ENCODE measurements around the gene SMIM14.

Gene SMIM14

DNA sequence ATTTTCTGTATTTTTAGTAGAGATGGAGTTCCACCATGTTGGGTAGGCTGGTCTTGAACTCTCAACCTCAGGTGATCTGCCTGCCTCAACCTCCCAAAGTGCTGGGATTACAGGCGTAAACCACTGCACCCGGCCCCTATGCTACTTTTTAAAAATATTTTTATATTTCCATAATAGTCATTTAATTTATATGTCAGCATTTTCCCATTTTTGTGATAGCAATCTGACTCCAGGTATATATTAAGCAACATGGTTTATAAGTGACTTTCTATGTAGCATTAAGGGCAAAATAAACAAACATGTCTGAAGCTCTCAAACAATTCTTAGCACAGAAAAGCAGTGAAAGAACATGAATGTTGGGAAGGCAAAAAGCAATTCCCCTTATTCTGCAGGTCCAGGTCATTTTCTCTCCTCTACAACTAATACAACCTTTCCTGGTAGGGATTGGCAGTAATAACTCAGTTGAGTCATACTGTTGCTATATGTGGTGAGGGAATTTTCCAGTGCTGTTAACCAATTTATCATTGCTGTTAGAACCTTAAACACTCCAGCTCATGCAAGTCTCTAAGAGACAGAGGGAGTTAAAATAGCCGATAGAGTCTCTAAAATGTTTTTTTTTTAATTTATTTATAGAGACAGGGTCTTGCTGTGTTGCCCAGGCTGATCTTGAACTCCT is 24.0 kb downstream of the SMIM14 start:
- DNase-seq: peak; percentile 39
- in situ Hi-C loops (cut with HindIII; ENCODE audit: low pct_ligation_motif_present, low pct_unique_long_range_greater_than_20kb, low sequenced_read_pairs): no loop called here

DNA sequence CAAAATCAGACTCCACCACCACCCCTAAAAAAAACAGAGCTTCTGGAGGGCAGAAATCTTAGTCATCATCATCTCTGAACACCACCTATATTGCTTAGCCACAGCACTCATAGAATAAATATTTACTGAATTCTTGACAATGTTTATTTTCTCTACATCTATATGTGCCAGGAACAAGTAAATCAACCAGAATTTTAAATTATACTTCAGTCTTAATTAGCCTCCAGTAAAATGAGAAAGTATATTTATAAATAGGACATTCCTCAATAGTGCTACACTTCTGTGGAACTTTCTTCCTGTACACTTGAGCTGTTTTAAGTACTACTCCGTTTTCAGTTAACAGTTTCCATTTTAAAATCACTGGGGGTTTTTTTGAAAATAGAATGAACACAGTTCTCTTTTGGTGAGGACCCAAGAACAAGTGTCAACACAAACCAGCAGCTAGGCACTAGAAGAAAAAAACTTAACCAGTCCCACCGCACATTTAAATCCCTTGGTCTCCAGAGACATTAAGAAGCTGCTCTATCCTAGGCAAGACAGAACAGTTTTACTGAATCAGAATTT is 25.5 kb downstream of the SMIM14 start:
- in situ Hi-C loops (cut with HindIII; ENCODE audit: low pct_ligation_motif_present, low pct_unique_long_range_greater_than_20kb, low sequenced_read_pairs): no loop called here
- DNase-seq: no peak

DNA sequence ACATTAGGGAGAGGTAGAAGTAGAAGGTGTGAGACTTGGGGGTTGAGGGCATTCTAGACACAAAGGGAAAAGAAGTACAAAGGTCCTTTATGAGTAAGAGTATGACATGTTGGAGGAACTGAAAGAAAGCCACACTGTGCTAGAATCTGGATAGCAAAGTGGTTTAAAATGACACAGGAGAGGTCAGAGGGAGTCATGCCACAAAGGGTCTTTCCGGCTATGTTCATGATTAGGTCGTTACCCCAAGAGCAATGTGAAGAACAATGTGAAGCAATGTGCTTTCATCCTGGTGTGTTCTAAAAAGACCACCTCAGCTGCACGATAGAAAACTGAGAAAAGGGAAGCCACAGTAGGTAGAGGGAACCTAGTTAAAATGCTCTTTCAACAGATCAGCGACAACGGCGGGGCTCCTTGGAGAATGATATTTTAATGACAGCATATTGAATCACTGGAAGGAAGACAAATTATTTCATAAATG is 29.2 kb downstream of the SMIM14 start:
- DNase-seq: no peak
- in situ Hi-C loops (cut with HindIII; ENCODE audit: low pct_ligation_motif_present, low pct_unique_long_range_greater_than_20kb, low sequenced_read_pairs): no loop called here

DNA sequence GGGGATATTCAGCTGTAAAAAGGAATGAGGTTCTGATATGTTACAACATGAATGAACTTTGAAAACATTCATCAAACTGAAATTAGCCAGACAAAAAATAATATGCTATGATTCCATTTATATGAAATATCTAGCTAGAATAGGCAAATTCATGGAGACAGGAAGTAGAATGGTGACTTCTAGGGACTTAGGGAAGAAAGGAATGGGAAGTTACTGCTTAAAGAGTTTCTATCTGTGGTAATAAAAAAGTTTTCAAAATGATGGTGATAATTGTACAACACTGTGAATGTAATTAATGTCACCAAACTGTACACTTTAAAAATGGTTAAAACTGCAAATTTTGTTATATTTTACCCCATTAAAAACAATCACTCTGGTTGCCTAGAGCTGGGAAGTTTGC is 30.2 kb downstream of the SMIM14 start:
- no peak for DNase-seq
- in situ Hi-C loops (cut with HindIII; ENCODE audit: low pct_ligation_motif_present, low pct_unique_long_range_greater_than_20kb, low sequenced_read_pairs): no loop called here

DNA sequence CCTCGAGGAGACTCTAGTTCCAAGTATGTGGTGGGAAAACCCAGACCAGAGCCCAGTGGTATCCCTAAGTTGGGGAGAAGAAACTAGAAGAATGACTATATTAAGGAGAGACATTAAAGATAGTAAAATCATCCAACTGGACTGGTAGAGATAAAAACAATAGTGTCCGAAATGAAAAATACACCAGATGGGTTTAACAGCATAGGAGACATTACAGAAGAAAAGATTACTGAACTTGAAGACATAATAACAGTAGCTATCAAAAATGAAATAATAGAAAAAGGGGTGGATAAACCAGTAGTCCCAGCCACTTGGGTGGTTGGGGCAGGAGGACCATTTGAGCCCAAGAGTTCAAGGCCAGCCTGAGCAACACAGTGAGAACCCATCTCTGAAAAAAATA is 31.9 kb downstream of the SMIM14 start:
- in situ Hi-C loops (cut with HindIII; ENCODE audit: low pct_ligation_motif_present, low pct_unique_long_range_greater_than_20kb, low sequenced_read_pairs): no loop called here
- no peak for DNase-seq

DNA sequence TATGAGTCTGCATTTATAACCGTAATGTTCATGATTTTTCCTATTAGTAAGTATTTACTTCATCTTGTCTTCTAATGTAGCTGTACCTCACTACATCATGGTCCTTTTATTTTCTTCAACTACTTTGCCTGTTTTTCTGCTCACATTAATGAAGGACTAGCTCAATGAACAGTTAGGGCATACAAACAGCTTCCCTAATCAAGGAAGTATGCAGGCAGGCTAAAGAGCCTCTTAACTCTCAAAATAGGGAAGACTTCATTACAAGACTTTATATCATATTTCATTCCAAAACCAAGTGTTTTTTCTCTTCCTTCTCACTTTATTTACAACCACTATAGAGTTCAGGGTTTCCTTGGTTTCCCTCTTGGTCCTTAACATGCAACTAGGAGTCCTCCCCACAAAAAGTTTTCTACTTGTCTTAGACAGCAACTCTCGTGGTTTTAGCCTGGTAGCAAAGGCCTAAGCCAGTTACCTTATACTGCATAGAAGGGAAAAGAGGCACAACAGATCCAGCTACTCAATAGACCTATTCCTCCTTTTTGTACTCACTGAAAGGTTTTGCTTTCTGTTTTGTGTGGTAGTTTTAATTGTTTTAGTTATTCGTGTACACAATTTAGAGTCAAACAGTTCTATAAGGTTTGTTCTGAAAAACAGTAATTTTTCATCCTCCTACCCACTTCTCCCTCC is 40.8 kb downstream of the SMIM14 start:
- in situ Hi-C loops (cut with HindIII; ENCODE audit: low pct_ligation_motif_present, low pct_unique_long_range_greater_than_20kb, low sequenced_read_pairs): no loop called here
- DNase-seq: no peak

DNA sequence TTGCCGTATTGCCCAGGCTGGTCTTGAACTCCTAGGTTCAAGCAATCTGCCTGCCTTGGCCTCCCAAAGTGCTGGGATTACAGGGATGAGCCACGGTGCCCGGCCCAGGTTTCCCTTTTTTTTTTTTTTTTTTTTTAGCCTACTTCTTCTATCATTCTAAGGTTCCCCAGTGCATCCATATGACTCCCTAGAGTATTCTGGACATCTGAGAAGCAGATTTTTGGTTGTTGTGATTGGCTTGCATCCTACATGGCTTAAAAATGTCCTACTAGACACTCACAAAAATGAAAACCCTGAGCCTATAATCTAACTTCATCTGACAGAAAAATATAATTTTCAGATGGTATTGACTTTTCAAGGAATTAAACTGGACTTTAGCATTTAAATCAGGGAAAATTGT is 41.7 kb downstream of the SMIM14 start:
- DNase-seq: no peak
- in situ Hi-C loops (cut with HindIII; ENCODE audit: low pct_ligation_motif_present, low pct_unique_long_range_greater_than_20kb, low sequenced_read_pairs): no loop called here

DNA sequence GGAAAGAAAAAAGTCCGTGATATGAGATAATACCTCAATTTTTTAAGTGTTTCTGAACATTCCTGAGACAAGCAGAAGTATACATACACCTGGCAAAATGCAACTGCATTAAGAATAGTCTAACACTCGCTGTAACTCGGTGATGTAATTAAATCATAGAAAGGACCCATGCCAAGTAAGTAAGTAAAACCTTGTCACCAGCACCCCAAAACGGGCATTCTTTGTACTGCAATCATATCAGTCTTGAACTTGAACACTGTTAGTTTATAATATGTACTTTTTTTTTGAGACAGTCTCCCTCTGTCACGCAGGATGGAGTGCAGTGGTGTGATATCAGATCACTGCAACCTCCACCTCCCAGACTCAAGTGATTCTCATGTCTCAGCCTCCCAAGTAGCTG is 47.4 kb downstream of the SMIM14 start:
- DNase-seq: no peak
- in situ Hi-C loops (cut with HindIII; ENCODE audit: low pct_ligation_motif_present, low pct_unique_long_range_greater_than_20kb, low sequenced_read_pairs): no loop called here

DNA sequence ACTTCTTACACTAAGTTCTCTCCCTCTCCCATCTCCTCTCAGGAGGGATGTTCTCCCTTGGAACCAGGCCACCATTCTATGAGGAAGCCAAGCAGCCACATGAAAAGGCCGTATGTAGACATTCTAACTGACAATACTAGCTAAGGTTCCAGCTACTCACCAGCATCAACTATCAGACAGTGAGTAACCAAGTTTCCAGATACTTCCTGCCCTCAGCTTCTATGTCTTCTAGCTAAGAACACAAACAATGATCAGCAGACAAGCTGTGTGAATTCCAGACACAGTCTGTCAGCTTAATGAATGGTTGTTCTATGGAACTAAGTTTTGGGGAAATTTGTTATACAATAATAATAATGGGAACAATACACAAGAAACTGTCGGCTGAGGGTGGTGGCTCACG is 50.8 kb downstream of the SMIM14 start:
- in situ Hi-C loops (cut with HindIII; ENCODE audit: low pct_ligation_motif_present, low pct_unique_long_range_greater_than_20kb, low sequenced_read_pairs): no loop called here
- DNase-seq: no peak

DNA sequence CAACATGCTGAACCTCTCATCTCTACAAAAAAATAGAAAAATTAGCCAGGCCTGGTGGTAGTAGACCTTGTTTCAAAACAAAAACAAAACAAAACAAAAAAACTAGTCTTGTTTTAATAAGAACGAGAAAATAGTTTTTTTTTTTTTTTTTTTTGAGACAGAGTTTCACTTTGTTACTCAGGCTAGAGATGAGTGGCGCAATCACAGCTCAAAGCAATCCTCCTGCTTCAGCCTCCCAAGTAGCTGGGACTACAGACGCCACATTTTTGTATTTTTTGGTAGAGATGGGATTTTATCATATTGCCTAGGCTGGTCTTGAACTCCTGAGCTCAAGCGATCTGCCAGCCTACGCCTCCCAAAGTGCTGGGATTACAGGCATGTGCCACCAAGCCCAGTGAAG is 63.7 kb downstream of the SMIM14 start:
- in situ Hi-C loops (cut with HindIII; ENCODE audit: low pct_ligation_motif_present, low pct_unique_long_range_greater_than_20kb, low sequenced_read_pairs): no loop called here
- no peak for DNase-seq

DNA sequence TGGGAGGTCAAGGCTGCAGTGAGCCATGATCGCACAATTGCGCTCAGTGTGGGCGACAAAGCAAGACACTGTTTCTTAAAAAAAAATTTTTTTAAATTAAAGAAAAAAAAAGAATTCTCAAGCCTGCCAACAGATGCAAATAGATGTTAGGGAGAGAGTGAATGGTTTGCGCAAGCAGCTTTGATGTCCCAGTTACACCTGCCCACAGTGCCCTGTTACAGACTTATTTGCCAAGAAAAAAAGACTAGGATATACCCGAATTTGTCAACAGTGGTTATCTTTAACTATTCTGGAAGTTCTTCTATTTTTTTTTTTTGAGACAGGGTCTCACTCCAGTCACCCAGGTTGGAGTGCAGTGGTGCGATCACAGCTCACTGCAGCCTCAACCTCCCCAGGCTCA is 67.2 kb downstream of the SMIM14 start:
- in situ Hi-C loops (cut with HindIII; ENCODE audit: low pct_ligation_motif_present, low pct_unique_long_range_greater_than_20kb, low sequenced_read_pairs): no loop called here
- no peak for DNase-seq

DNA sequence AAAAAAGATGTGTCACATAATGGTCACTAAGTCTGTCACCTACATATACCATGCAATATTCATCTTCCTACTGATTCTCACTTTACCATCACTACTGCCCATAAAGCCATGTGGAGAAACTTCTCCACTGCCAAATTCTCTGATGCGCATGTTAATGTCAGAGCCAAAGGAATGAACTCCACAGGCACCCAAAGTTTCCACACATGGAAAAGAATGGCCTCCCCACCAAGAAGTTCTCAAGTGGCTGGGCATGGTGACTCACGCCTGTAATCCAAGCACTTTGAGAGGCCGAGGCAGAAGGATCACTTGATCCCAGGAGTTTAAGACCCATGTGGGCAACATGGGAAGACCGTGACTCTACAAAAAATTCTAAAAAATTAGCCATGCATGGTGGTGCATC is 67.6 kb downstream of the SMIM14 start:
- in situ Hi-C loops (cut with HindIII; ENCODE audit: low pct_ligation_motif_present, low pct_unique_long_range_greater_than_20kb, low sequenced_read_pairs): no loop called here
- no peak for DNase-seq

DNA sequence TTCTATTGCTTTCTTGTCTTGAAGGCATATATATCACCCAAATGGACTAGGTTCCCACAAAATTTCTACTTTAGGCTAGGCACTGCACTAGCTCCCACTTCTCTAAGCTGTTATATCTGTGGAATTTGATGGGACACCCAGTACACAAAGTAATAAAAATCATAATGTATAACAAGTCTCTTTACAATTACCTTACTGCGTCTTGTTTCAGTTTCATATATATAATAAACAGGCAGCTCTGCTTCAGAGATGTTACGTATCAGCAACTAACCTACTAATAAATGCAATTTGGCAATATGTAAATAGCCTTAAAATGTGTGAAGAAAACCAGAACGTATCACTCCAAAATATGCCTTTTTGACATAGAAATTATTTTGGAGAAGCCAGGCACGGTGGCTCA is 69.5 kb downstream of the SMIM14 start:
- in situ Hi-C loops (cut with HindIII; ENCODE audit: low pct_ligation_motif_present, low pct_unique_long_range_greater_than_20kb, low sequenced_read_pairs): no loop called here
- no peak for DNase-seq

DNA sequence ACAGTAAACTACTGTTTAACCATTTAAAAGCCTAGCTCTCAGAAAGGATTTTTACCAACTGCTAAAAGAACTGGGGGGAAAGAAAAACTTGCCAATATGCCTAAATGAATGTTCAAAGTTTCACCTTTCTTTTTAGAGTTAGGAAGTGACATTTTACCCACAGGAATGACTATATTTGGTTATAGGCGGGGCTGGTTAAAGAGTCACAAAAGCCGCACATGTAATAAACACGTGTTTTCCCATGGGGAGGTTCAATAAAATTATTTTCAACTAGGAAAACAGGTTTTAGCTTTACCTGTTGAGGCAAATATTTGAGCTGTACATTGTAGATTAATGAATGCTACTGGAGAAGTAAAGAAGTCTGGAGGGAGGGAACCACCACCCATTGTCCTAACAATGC is 69.9 kb downstream of the SMIM14 start:
- DNase-seq: no peak
- in situ Hi-C loops (cut with HindIII; ENCODE audit: low pct_ligation_motif_present, low pct_unique_long_range_greater_than_20kb, low sequenced_read_pairs): no loop called here

DNA sequence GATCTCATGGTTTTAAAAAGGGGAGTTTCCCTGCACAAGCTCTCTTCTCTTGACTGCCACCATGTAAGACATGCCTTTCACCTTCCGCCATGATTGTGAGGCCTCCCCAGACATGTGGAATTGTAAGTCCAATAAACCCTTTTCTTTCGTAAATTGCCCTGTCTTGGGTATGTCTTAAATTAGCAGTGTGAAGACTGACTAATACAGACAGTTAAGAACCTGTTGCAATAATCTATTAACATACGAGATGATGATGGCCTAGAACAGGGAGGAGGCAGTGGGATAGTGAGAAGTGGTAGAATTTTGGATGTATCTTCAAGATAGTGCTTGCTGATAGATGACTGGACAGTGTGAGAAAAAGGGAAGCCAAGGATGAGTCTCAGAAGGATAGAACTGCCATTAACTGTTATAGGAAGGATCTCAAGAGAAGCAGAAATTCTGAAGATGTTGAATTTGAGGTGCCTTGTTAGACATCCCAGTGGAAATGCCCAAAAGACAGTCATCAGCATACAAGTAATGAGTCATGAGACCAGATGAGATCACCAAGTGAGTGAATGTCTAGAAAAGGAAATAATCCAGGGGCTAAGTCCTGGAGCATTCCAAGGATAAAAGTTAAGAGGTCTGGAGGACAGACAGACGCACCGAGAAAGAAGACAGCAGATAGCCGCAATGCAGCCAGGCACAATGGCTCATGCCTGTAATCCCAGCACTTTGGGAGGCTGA is 72.6 kb downstream of the SMIM14 start:
- DNase-seq: peak; percentile 16
- in situ Hi-C loops (cut with HindIII; ENCODE audit: low pct_ligation_motif_present, low pct_unique_long_range_greater_than_20kb, low sequenced_read_pairs): no loop called here

DNA sequence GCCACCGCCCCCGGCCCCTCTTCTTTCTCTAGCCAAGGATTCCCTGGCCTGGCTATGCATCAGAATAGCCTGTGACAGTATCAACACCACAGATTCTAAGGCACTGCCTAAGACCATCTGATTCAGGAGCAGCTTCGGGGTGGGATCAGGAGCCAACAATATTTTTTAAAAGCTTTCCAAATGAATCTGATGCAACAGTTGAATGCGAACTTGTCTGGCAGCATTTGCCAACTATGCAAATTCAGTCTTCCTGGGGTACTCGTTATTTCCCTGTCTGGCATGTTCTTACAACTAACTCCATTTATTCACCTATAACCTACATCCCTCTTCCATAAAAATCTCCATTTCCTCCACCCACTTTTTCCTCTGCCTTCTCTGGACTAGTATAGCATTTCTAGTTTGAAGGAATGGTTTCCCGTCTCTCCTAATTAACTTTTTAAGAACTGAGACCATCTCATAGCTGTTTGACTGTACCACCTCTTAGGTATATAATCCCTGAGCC is 75.3 kb downstream of the SMIM14 start:
- in situ Hi-C loops (cut with HindIII; ENCODE audit: low pct_ligation_motif_present, low pct_unique_long_range_greater_than_20kb, low sequenced_read_pairs): no loop called here
- DNase-seq: no peak

DNA sequence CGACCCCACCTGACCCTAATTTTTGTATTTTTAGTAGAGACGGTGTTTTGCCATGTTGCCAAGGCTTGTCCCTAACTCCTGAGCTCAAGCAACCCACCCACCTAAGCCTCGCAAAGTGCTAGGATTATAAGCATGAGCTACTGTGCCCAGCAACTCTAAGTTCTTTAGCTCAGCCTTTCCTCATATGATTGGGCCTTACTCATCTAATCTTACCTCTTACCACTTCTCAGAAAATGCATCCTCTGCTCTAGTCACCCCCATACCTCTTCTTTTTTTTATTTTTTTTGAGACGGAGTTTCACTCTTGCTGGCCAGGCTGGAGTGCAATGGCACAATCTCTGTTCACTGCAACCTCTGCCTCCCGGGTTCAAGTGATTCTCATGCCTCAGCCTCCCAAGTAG is 75.9 kb downstream of the SMIM14 start:
- in situ Hi-C loops (cut with HindIII; ENCODE audit: low pct_ligation_motif_present, low pct_unique_long_range_greater_than_20kb, low sequenced_read_pairs): no loop called here
- no peak for DNase-seq

DNA sequence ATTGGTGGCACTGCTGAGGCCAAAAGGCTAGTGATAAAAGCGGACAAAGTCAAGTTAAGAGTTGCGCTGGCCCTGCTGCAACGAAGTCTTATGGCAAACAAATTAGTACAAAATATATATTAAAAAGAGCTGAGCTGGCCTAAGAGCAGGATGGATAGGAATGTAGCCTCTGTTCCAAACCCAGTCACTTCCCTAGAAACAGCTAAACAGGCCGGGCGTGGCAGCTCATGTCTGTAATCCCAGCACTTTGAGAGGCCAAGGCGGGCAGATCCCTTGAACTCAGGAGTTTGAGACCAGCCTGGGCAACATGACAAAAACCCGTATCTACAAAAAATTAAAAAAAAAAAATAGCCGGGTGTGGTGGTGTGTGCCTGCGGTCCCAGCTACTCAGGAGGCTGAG is 79.0 kb downstream of the SMIM14 start:
- in situ Hi-C loops (cut with HindIII; ENCODE audit: low pct_ligation_motif_present, low pct_unique_long_range_greater_than_20kb, low sequenced_read_pairs): no loop called here

DNA sequence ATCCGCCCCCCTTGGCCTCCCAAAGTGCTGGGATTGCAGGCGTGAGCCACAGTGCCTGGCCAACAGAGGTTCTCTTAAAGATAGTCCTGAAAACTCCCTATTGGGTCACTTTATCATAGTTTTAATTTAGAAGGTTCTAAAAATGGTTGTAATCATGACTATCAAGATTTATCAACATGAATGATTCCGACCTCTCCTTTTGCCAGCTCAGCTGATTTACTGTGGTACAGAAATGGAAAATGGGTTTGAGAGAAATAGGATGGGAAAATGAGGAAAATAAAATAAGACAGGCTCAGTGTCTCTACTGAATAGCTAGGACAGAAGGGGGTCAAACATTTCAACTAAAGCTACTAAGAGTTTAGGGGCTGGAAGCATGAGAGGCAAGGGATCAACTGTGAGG is 83.2 kb downstream of the SMIM14 start:
- in situ Hi-C loops (cut with HindIII; ENCODE audit: low pct_ligation_motif_present, low pct_unique_long_range_greater_than_20kb, low sequenced_read_pairs): no loop called here

More for the DNA sequence above, 79.0 kb downstream of the SMIM14 start:
- no peak for DNase-seq

More for the DNA sequence above, 83.2 kb downstream of the SMIM14 start:
- DNase-seq: no peak

All from ACHN (cell line).